ENCODE results near the gene SOX1. TPM values are rescaled to one million over a fixed set of nuclear protein-coding genes. Genes with fewer than 3 reads are reported as not detected.

The SOX1 gene
- polyA plus RNA-seq, 1 of the 3 experiments (the other 2 are of a cell fraction): not detected

DNA sequence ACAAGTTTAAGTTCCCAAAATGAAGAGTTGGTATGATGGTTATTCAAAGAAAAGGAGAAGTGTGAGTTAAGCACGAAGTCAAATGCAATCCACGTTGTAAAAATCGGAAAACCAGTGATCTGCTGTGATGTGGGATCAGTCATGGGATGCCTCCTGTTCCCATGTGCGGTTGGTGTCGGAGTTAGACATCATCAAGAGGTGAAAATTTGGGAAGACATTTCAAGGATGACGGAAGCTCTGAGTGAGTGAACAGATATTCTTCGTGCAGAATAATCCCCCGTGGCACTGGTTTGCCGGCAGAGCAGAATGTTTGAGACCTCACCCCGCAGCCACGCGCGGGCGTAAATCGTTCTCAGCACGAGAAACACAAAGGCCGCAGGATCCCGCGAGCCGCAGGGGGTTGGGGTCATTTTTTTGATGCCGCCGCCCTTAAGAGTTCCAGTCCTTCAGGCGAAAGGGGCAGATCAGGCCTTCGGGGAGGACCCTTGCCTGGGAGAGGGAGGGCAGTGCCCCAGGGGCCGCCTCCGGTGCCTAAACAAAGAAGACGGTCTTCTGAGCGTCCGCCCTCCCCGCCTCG, 13.7 kb upstream of the SOX1 start:
- Histone ChIP-seq H3K27ac (ENCODE audit: low read depth in 2 of 2, low read length in 1 of 2) (no peak overlapping the region), H3F3A (replicated peaks; ENCODE audit: insufficient read depth) (no peaks in the 10 kb centered on the region), H3K9ac (no peak overlapping the region), H2AFZ (ENCODE audit: low read depth) (no peak overlapping the region), H3K4me1 (ENCODE audit: control insufficient read depth in 1 of 2, insufficient read depth in 2 of 2, low read depth in 1 of 2, low read length in 1 of 2) (no peaks in the 10 kb centered on the region), H3K36me3 (replicated peaks in 1 of 2; ENCODE audit: control insufficient read depth in 1 of 2, insufficient read depth in 2 of 2, low read length in 1 of 2) (no peaks in the 10 kb centered on the region), H3K27me3 (ENCODE audit: insufficient read depth) (peaks cover 68% of the 10 kb centered on the region), H3K4me2 (no peak overlapping the region), H4K20me1 (ENCODE audit: insufficient read depth) (no peaks in the 10 kb centered on the region), H3K9me3 (no peaks in the 10 kb centered on the region), H3K4me3 (ENCODE audit: low read depth in 2 of 2, low read length in 1 of 2) (no peak overlapping the region), H3K79me2 (ENCODE audit: insufficient read depth) (no peaks in the 10 kb centered on the region), H3K9me2 (no peaks in the 10 kb centered on the region)
- 2% methylated on average over 14 of the region's 31 CpGs for WGBS (ENCODE audit: low lambda C conversion rate)
- no peak for TF ChIP-seq MEF2A (IDR thresholded peaks at IDR 0.05; ENCODE audit: borderline replicate concordance, low read depth)
- no peak for TF ChIP-seq GATA2 (CRISPR knock-in tag; IDR thresholded peaks at IDR 0.05)
- TF ChIP-seq, protein P1, sequence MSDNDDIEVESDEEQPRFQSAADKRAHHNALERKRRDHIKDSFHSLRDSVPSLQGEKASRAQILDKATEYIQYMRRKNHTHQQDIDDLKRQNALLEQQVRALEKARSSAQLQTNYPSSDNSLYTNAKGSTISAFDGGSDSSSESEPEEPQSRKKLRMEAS (IDR thresholded peaks at IDR 0.05; ENCODE audit: low read depth): no peak
- TF ChIP-seq ELF1 (IDR thresholded peaks at IDR 0.05): no peak
- TF ChIP-seq GABPA (IDR thresholded peaks at IDR 0.05; ENCODE audit: low read depth): no peak
- DNase-seq: no peak
- ChIA-PET POLR2A (no interaction called here), CTCF (no interaction called here)

- CTCF ChIA-PET: no interaction called here
- H3K9ac ChIP-seq: no peak overlapping the region
- POLR2A ChIA-PET: no interaction called here
- no peaks in the 10 kb centered on the region for H3K36me3 ChIP-seq (replicated peaks in 1 of 2; ENCODE audit: control insufficient read depth in 1 of 2, insufficient read depth in 2 of 2, low read length in 1 of 2)
- no peak for DNase-seq
- H3K79me2 ChIP-seq (ENCODE audit: insufficient read depth): no peaks in the 10 kb centered on the region
- no peaks in the 10 kb centered on the region for H3K9me2 ChIP-seq
- no peaks in the 10 kb centered on the region for H4K20me1 ChIP-seq (ENCODE audit: insufficient read depth)
- H3K4me2 ChIP-seq: no peak overlapping the region
- peaks cover 75% of the 10 kb centered on the region for H3K27me3 ChIP-seq (ENCODE audit: insufficient read depth)
- no peak overlapping the region for H3K4me3 ChIP-seq (ENCODE audit: low read depth in 2 of 2, low read length in 1 of 2)
- TF ChIP-seq JUND (IDR thresholded peaks at IDR 0.05) (no peak), NFIC (IDR thresholded peaks at IDR 0.05; ENCODE audit: borderline replicate concordance) (no peak), RAD21 (IDR thresholded peaks at IDR 0.05; ENCODE audit: low read length) (no peak), EZH2phosphoT487 (IDR thresholded peaks at IDR 0.05; ENCODE audit: borderline replicate concordance, low read depth) (no peak), MXI1 (IDR thresholded peaks at IDR 0.05; ENCODE audit: low read depth, low read length) (no peak), FOXJ3 (CRISPR knock-in tag; IDR thresholded peaks at IDR 0.05) (no peak), YY1 (IDR thresholded peaks at IDR 0.05; ENCODE audit: low read depth) (no peak), GATA2 (CRISPR knock-in tag; IDR thresholded peaks at IDR 0.05) (no peak), CHD2 (IDR thresholded peaks at IDR 0.05; ENCODE audit: low read length, partially characterized antibody) (no peak), USF1 (IDR thresholded peaks at IDR 0.05; ENCODE audit: borderline replicate concordance, low read depth) (no peak)
- TF ChIP-seq, protein P2, sequence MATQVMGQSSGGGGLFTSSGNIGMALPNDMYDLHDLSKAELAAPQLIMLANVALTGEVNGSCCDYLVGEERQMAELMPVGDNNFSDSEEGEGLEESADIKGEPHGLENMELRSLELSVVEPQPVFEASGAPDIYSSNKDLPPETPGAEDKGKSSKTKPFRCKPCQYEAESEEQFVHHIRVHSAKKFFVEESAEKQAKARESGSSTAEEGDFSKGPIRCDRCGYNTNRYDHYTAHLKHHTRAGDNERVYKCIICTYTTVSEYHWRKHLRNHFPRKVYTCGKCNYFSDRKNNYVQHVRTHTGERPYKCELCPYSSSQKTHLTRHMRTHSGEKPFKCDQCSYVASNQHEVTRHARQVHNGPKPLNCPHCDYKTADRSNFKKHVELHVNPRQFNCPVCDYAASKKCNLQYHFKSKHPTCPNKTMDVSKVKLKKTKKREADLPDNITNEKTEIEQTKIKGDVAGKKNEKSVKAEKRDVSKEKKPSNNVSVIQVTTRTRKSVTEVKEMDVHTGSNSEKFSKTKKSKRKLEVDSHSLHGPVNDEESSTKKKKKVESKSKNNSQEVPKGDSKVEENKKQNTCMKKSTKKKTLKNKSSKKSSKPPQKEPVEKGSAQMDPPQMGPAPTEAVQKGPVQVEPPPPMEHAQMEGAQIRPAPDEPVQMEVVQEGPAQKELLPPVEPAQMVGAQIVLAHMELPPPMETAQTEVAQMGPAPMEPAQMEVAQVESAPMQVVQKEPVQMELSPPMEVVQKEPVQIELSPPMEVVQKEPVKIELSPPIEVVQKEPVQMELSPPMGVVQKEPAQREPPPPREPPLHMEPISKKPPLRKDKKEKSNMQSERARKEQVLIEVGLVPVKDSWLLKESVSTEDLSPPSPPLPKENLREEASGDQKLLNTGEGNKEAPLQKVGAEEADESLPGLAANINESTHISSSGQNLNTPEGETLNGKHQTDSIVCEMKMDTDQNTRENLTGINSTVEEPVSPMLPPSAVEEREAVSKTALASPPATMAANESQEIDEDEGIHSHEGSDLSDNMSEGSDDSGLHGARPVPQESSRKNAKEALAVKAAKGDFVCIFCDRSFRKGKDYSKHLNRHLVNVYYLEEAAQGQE (IDR thresholded peaks at IDR 0.05; ENCODE audit: low read depth, low read length): no peak
- TF ChIP-seq, protein P1 (IDR thresholded peaks at IDR 0.05; ENCODE audit: low read depth): no peak
- 4% methylated on average over 12 of the region's 63 CpGs for WGBS (ENCODE audit: low lambda C conversion rate)
- H3K27ac ChIP-seq (ENCODE audit: low read depth in 2 of 2, low read length in 1 of 2): no peak overlapping the region
- H3K4me1 ChIP-seq (ENCODE audit: control insufficient read depth in 1 of 2, insufficient read depth in 2 of 2, low read depth in 1 of 2, low read length in 1 of 2): no peaks in the 10 kb centered on the region
- no peak overlapping the region for H2AFZ ChIP-seq (ENCODE audit: low read depth)
- H3K9me3 ChIP-seq: no peaks in the 10 kb centered on the region
- H3F3A ChIP-seq (replicated peaks; ENCODE audit: insufficient read depth): no peaks in the 10 kb centered on the region
These were observed 13.0 kb upstream of the SOX1 start for GRCh38 chr13:112053744-112054615.
